Measurements from ENCODE around the gene F2R. TPM values are rescaled to one million over a fixed set of nuclear protein-coding genes. Genes with fewer than 3 reads are reported as not detected.

The F2R gene
- total and polyA plus RNA-seq, 10 donors: 4.7 to 128 (median 70.8) TPM

- Histone ChIP-seq H3K9me3 (no peaks in the 10 kb centered on the region), H3K4me1 (no peaks in the 10 kb centered on the region), H3K27me3 (replicated peaks in 1 of 7) (no peaks in the 10 kb centered on the region), H3K4me3 (no peak overlapping the region), H3K27ac (peak overlapping the region in 1 of 8 donors; percentile 5), H3K36me3 (peaks cover 0 to 96% (median 23%) of the 10 kb centered on the region in 6 donors)
- intact Hi-C loops (cut with DNase I; ENCODE audit: low total_unique reads): no loop called here
- 66 to 92% (median 74%) methylated on average over 2 of the region's 2 CpGs for WGBS, 5 donors
- DNase-seq: no peak
- TF ChIP-seq POLR2AphosphoS5 (IDR thresholded peaks at IDR 0.05): no peak
Observed at GRCh38 chr5:76672242-76672641, 43.7 kb upstream of the F2R start.

- intact Hi-C loops (cut with DNase I; ENCODE audit: low total_unique reads): no loop called here
- Histone ChIP-seq H3K36me3 (peaks cover 0 to 96% (median 27%) of the 10 kb centered on the region in 6 donors), H3K27me3 (replicated peaks in 1 of 7) (no peaks in the 10 kb centered on the region), H3K27ac (no peak overlapping the region), H3K4me1 (no peaks in the 10 kb centered on the region), H3K9me3 (no peaks in the 10 kb centered on the region), H3K4me3 (no peak overlapping the region)
- no peak for DNase-seq
- TF ChIP-seq CTCF (IDR thresholded peaks at IDR 0.05 in 8 of 11, conservative IDR thresholded peaks at IDR 0.05 in 3 of 11) (no peak), POLR2AphosphoS5 (IDR thresholded peaks at IDR 0.05) (no peak), POLR2A (IDR thresholded peaks at IDR 0.05) (no peak)
Observed at GRCh38 chr5:76673125-76673524, 42.8 kb upstream of the F2R start.

- no peak overlapping the region for H3K4me3 ChIP-seq
- TF ChIP-seq POLR2AphosphoS5 (IDR thresholded peaks at IDR 0.05): no peak
- no peak for TF ChIP-seq POLR2A (IDR thresholded peaks at IDR 0.05)
- no peak for TF ChIP-seq CTCF (IDR thresholded peaks at IDR 0.05 in 8 of 11, conservative IDR thresholded peaks at IDR 0.05 in 3 of 11)
- no peaks in the 10 kb centered on the region for H3K9me3 ChIP-seq
- 79 to 85% (median 83%) methylated on average over 8 of the region's 8 CpGs for WGBS, 5 donors
- DNase-seq: no peak
- intact Hi-C loops (cut with DNase I; ENCODE audit: low total_unique reads): no loop called here
- peaks cover 0 to 96% (median 24%) of the 10 kb centered on the region in 6 donors for H3K36me3 ChIP-seq
- peak overlapping the region in 4 of 8 donors; percentile 25 to 59 (median 37) for H3K27ac ChIP-seq
- no peaks in the 10 kb centered on the region for H3K27me3 ChIP-seq (replicated peaks in 1 of 7)
- H3K4me1 ChIP-seq: no peaks in the 10 kb centered on the region
Observed at GRCh38 chr5:76674330-76675066, 41.4 kb upstream of the F2R start.

- no peaks in the 10 kb centered on the region for H3K9me3 ChIP-seq
- no peaks in the 10 kb centered on the region for H3K27me3 ChIP-seq (replicated peaks in 1 of 7)
- TF ChIP-seq POLR2AphosphoS5 (IDR thresholded peaks at IDR 0.05) (no peak), POLR2A (IDR thresholded peaks at IDR 0.05) (no peak), CTCF (IDR thresholded peaks at IDR 0.05 in 8 of 11, conservative IDR thresholded peaks at IDR 0.05 in 3 of 11) (no peak)
- peaks cover 0 to 88% (median 21%) of the 10 kb centered on the region in 6 donors for H3K36me3 ChIP-seq
- intact Hi-C loops (cut with DNase I; ENCODE audit: low total_unique reads): no loop called here
- WGBS, 5 donors: 84 to 98% (median 93%) methylated on average over 1 of the region's 1 CpG
- no peak for DNase-seq
- H3K4me3 ChIP-seq: no peak overlapping the region
- no peaks in the 10 kb centered on the region for H3K4me1 ChIP-seq
- H3K27ac ChIP-seq: peak overlapping the region in 3 of 8 donors; percentile 25 to 59 (median 44)
Observed at GRCh38 chr5:76675364-76675763, 40.6 kb upstream of the F2R start.
